ENCODE measurements around the gene CHPF2.

DNA sequence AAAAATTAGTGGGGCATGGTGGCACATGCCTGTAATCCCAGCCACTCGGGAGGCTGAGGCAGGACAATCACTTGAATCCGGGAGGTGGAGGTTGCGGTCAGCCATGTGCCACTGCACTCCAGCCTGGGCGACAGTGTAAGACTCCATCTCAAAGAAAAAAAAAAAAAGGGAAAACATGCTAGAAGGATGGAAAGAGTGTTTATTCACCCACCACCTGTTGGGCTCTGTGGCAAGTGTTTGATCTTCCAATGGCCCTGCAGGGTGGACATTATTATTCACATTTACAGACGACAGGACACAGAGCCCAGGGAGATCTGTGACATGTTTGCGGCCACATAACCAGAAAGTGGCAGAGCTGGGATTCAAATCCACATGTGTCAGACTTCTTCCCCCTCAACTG is 49.4 kb downstream of the CHPF2 start:
- no peak for TF ChIP-seq POLR2A (IDR thresholded peaks at IDR 0.05)
- TF ChIP-seq, protein P1, sequence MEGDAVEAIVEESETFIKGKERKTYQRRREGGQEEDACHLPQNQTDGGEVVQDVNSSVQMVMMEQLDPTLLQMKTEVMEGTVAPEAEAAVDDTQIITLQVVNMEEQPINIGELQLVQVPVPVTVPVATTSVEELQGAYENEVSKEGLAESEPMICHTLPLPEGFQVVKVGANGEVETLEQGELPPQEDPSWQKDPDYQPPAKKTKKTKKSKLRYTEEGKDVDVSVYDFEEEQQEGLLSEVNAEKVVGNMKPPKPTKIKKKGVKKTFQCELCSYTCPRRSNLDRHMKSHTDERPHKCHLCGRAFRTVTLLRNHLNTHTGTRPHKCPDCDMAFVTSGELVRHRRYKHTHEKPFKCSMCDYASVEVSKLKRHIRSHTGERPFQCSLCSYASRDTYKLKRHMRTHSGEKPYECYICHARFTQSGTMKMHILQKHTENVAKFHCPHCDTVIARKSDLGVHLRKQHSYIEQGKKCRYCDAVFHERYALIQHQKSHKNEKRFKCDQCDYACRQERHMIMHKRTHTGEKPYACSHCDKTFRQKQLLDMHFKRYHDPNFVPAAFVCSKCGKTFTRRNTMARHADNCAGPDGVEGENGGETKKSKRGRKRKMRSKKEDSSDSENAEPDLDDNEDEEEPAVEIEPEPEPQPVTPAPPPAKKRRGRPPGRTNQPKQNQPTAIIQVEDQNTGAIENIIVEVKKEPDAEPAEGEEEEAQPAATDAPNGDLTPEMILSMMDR (IDR thresholded peaks at IDR 0.05), result no peak

All from thyroid gland (tissue), 4 donors.